ENCODE measurements around the gene EDA.

The EDA gene

DNA sequence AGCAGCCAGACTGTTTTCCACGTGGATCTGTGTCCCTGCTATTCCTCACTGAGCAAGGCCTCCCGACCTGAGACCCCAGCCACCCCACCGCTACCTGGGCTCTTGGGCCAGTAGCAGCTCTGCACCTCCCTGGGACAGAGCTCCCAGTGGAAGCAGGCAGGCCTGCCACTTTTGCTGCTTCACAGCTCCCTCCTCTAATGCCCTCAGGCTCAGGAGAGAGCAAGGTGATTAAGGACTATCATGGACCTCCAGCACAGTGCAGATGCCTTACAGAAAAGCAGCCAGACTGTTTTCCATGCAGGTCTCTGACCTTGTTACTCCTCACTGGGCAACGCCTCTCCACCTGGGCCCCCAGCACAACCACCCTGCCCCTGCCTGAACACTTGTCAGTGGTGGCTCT lies 396.8 kb downstream of the EDA start:
- H3K4me1 ChIP-seq (ENCODE audit: control insufficient read depth, insufficient read depth, low read length) = no peaks in the 10 kb centered on the region
- H3K27ac ChIP-seq (ENCODE audit: insufficient read depth, low read depth, low read length, poor library complexity, severe bottlenecking) = no peak overlapping the region
- no peaks in the 10 kb centered on the region for H3K27me3 ChIP-seq (ENCODE audit: control insufficient read depth, insufficient read depth, low read length, poor library complexity, severe bottlenecking)
- no peak overlapping the region for H3K4me3 ChIP-seq (ENCODE audit: insufficient read depth, low read depth, low read length)
- no peaks in the 10 kb centered on the region for H3K9me3 ChIP-seq (ENCODE audit: control insufficient read depth, low read length)
- H3K36me3 ChIP-seq (ENCODE audit: control insufficient read depth, insufficient read depth, low read length) = no peaks in the 10 kb centered on the region
- 77 to 82% methylated on average over 4 of the region's 4 CpGs for WGBS, 2 experiments

DNA sequence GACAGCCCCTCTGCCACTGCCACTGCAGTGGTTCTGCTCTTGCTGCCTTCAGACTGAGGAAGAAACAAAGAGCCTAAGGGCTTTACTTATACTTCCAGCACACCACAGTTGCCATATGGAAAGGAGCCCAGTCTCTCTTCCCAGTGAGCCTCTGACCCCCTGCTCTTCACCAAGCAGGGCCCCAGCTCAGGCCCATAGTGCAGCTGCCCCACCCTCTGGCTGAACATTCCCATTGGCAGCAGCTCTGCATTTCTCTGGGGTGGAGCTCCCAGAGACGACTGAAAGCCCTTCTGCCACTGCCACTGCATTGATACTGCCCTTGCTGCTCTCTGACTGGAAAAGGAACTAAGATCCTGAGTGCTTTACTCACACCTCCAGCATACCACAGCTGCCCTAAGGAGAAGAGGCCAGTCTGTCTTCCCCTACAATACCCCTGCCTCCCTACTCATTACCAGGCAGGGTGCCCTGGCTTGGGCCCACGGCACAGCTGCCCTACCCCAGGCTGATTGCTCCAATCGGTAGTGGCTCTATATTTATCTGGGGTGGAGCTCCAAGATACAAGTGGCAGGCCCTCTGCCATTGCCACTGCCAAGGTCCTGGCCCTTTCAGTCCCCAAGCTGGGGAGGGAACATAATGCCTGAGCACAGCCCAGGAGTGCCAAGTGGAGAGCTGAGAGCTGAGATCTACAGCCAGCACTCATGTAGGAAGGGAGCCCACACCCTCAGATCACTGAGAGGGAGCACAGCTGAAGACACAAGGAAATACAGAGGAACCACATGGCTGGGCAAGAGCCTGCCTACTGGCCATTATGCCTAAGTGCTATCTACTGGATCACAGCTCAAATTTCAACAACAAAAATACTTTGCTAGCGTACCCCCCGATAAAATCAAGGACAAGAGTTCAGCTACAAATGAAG lies 397.8 kb downstream of the EDA start:
- Histone ChIP-seq H3K9me3 (ENCODE audit: control insufficient read depth, low read length) (no peaks in the 10 kb centered on the region), H3K27ac (ENCODE audit: insufficient read depth, low read depth, low read length, poor library complexity, severe bottlenecking) (no peak overlapping the region), H3K4me3 (ENCODE audit: insufficient read depth, low read depth, low read length) (no peak overlapping the region), H3K4me1 (ENCODE audit: control insufficient read depth, insufficient read depth, low read length) (no peaks in the 10 kb centered on the region), H3K36me3 (ENCODE audit: control insufficient read depth, insufficient read depth, low read length) (no peaks in the 10 kb centered on the region), H3K27me3 (ENCODE audit: control insufficient read depth, insufficient read depth, low read length, poor library complexity, severe bottlenecking) (no peaks in the 10 kb centered on the region)
- WGBS, 2 experiments = 67 to 82% methylated on average over 4 to 5 of the region's 5 CpGs

DNA sequence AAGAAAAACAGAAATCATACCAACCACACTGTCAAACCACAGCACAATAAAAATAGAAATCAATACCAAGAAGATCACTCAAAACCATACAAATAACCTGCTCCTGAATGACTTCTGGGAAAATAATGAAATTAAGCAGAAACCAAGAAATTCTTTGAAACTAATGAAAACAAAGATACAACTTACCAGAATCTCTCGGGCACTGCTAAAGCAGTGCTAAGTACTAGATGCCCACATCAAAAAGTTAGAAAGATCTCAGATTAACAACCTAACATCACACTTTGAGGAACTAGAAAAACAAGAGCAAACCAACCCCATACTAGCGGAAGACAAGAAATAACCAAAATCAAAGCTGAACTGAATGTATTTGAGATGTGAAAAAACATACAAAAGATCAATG lies 400.6 kb downstream of the EDA start:
- WGBS, 2 experiments = 95 to 100% methylated on average over 1 of the region's 2 CpGs
- H3K4me3 ChIP-seq (ENCODE audit: insufficient read depth, low read depth, low read length) = no peak overlapping the region
- H3K4me1 ChIP-seq (ENCODE audit: control insufficient read depth, insufficient read depth, low read length) = no peaks in the 10 kb centered on the region
- no peaks in the 10 kb centered on the region for H3K9me3 ChIP-seq (ENCODE audit: control insufficient read depth, low read length)
- no peaks in the 10 kb centered on the region for H3K27me3 ChIP-seq (ENCODE audit: control insufficient read depth, insufficient read depth, low read length, poor library complexity, severe bottlenecking)
- H3K27ac ChIP-seq (ENCODE audit: insufficient read depth, low read depth, low read length, poor library complexity, severe bottlenecking) = no peak overlapping the region
- H3K36me3 ChIP-seq (ENCODE audit: control insufficient read depth, insufficient read depth, low read length) = no peaks in the 10 kb centered on the region

DNA sequence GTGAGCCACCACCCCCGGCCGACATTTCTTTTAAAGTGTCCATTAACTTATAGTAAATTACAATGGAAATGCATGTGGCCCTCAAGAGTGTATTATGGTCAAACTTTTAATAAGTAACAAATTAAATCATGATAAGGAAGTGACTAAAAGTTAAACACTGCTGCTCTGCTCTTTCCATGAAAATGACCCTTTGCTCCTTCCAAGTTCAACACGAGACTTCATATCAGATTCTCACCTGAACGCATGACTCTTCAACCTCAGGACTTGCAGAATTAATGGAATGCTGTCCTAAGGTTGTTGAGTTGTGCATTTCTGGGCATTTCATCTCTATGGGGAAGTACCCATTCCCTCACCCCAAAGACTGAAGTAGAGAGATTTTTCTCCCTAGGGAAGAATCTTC lies 406.7 kb downstream of the EDA start:
- WGBS, 2 experiments = 87 to 100% methylated on average over 2 of the region's 4 CpGs
- H3K4me1 ChIP-seq (ENCODE audit: control insufficient read depth, insufficient read depth, low read length) = no peaks in the 10 kb centered on the region
- no peaks in the 10 kb centered on the region for H3K27me3 ChIP-seq (ENCODE audit: control insufficient read depth, insufficient read depth, low read length, poor library complexity, severe bottlenecking)
- no peak overlapping the region for H3K27ac ChIP-seq (ENCODE audit: insufficient read depth, low read depth, low read length, poor library complexity, severe bottlenecking)
- no peak overlapping the region for H3K4me3 ChIP-seq (ENCODE audit: insufficient read depth, low read depth, low read length)
- no peaks in the 10 kb centered on the region for H3K9me3 ChIP-seq (ENCODE audit: control insufficient read depth, low read length)
- no peaks in the 10 kb centered on the region for H3K36me3 ChIP-seq (ENCODE audit: control insufficient read depth, insufficient read depth, low read length)

DNA sequence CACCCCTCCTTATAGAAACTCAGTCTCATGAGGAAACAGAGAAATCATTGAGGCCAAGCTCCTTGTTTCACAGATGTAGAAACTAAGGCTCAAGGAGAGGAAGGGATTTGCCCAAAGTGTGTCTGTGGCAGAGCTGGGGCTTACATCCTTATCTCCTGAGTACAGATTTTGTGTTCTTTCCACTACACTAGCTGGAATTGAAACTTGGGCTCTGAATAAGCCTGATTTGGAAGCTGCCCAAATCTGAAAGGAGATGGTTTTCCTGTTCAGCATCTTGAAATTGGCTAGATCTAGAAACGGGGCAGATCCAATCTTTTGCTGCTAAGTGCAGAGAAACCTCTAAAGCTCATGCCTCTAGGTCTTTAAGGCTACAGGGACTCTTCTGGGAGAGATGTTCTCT lies 409.6 kb downstream of the EDA start:
- Histone ChIP-seq H3K36me3 (ENCODE audit: control insufficient read depth, insufficient read depth, low read length) (no peaks in the 10 kb centered on the region), H3K4me3 (ENCODE audit: insufficient read depth, low read depth, low read length) (no peak overlapping the region), H3K27me3 (ENCODE audit: control insufficient read depth, insufficient read depth, low read length, poor library complexity, severe bottlenecking) (no peaks in the 10 kb centered on the region), H3K9me3 (ENCODE audit: control insufficient read depth, low read length) (no peaks in the 10 kb centered on the region), H3K4me1 (ENCODE audit: control insufficient read depth, insufficient read depth, low read length) (no peaks in the 10 kb centered on the region), H3K27ac (ENCODE audit: insufficient read depth, low read depth, low read length, poor library complexity, severe bottlenecking) (no peak overlapping the region)
- 90 to 100% methylated on average over 1 of the region's 1 CpG for WGBS, 2 experiments

DNA sequence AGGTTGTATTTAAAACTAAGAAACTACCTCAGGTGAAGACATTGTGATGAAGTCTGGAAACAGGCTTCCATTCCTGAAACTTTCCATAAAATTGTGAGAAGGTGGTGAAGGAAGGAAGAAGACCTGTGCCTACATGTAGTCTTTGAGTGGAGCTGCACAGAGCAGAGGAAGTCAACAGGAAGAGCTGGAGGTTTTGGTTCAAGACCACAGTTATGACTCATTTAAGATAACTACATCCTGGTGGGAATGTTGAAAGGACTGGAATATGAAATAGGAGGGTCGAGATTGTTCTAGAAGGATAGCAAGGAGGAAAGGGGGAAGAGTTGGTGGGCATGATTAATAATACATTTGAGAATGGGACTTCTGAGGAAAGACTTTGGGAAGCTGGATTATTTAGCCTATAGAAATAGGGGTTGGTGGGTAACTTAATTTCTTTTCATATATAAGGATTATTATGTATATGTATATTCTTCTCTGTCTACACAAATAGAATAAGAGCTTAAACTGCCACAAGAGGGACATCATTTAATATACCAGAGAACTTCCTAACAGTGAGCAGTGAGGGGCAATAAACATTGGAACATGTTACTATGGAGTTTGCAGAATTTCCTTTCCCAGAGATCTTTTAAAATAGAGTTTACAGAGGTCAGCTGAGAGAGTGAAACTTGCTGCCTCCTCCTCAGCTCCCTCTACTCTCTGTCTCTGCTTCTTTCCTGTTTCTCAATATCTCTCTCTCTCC lies 410.4 kb downstream of the EDA start:
- 77 to 94% methylated on average over 1 of the region's 1 CpG for WGBS, 2 experiments
- no peaks in the 10 kb centered on the region for H3K36me3 ChIP-seq (ENCODE audit: control insufficient read depth, insufficient read depth, low read length)
- no peak overlapping the region for H3K4me3 ChIP-seq (ENCODE audit: insufficient read depth, low read depth, low read length)

DNA sequence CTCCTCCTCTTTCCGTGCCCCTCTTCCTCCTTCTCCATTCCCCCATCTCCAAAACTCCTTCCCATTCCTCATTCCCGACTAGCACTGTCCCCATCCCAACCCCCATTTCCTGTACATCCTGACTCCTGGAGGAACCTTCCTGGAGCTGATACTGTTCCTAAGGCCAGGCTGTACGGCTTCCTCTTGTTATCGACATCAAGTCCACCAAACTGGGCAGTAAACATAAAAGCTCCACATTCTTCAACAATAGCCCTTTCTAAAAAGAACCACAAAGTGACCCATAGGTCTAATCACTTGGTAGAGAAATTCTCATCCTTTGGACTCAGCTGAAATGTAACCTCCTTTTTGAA lies 410.9 kb downstream of the EDA start:
- 83 to 85% methylated on average over 4 of the region's 4 CpGs for WGBS, 2 experiments
- Histone ChIP-seq H3K4me1 (ENCODE audit: control insufficient read depth, insufficient read depth, low read length) (no peaks in the 10 kb centered on the region), H3K27me3 (ENCODE audit: control insufficient read depth, insufficient read depth, low read length, poor library complexity, severe bottlenecking) (no peaks in the 10 kb centered on the region), H3K9me3 (ENCODE audit: control insufficient read depth, low read length) (no peaks in the 10 kb centered on the region), H3K27ac (ENCODE audit: insufficient read depth, low read depth, low read length, poor library complexity, severe bottlenecking) (no peak overlapping the region), H3K4me3 (ENCODE audit: insufficient read depth, low read depth, low read length) (no peak overlapping the region), H3K36me3 (ENCODE audit: control insufficient read depth, insufficient read depth, low read length) (no peaks in the 10 kb centered on the region)

More for the DNA sequence above, 410.4 kb downstream of the EDA start:
- no peaks in the 10 kb centered on the region for H3K4me1 ChIP-seq (ENCODE audit: control insufficient read depth, insufficient read depth, low read length)
- no peaks in the 10 kb centered on the region for H3K27me3 ChIP-seq (ENCODE audit: control insufficient read depth, insufficient read depth, low read length, poor library complexity, severe bottlenecking)
- no peak overlapping the region for H3K27ac ChIP-seq (ENCODE audit: insufficient read depth, low read depth, low read length, poor library complexity, severe bottlenecking)
- no peaks in the 10 kb centered on the region for H3K9me3 ChIP-seq (ENCODE audit: control insufficient read depth, low read length)

DNA sequence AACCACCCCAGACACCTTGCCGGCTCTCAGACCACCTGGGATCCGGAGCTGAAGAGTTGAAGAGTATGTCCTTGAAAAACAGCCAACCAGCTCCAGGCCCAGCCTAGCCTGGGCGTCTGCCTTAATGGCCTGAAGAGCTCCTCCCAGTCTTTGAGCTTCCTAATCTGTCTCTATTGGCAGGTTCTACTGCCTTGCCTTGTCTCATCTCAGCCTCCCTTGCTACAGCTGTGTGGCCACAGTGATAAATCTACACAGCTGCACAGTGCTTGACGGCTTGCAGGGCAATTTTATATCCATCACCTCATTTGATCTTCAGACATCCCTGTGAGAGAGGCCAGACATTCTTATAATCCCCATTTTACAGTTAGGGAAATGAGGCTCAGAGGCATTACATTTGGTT lies 413.9 kb downstream of the EDA start:
- H3K36me3 ChIP-seq (ENCODE audit: control insufficient read depth, insufficient read depth, low read length) = no peaks in the 10 kb centered on the region
- WGBS, 2 experiments = 77 to 78% methylated on average over 3 to 4 of the region's 4 CpGs
- H3K27ac ChIP-seq (ENCODE audit: insufficient read depth, low read depth, low read length, poor library complexity, severe bottlenecking) = no peak overlapping the region
- H3K4me1 ChIP-seq (ENCODE audit: control insufficient read depth, insufficient read depth, low read length) = no peaks in the 10 kb centered on the region
- no peak overlapping the region for H3K4me3 ChIP-seq (ENCODE audit: insufficient read depth, low read depth, low read length)
- H3K9me3 ChIP-seq (ENCODE audit: control insufficient read depth, low read length) = no peaks in the 10 kb centered on the region
- no peaks in the 10 kb centered on the region for H3K27me3 ChIP-seq (ENCODE audit: control insufficient read depth, insufficient read depth, low read length, poor library complexity, severe bottlenecking)

DNA sequence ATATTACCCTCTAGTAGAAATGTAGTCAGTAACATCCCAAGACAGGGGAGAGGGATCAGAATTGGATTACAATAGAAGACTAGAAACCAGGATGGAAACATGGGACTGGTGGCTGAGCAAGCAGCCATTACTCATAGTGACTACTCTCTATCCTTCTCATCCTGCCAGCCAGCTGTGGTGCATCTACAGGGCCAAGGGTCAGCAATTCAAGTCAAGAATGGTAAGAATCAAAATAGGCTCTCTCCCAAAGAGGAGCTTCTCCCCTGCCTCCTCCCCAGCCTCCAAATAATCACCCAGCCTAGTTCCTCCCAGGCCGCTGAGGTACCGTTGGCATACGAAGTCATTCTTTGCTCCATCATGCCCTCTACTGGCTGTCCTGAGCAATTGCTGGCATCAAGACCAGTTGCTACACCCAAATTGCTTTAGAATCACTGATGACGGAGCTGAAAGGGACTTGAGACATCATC lies 414.4 kb downstream of the EDA start:
- Histone ChIP-seq H3K4me3 (ENCODE audit: insufficient read depth, low read depth, low read length) (no peak overlapping the region), H3K36me3 (ENCODE audit: control insufficient read depth, insufficient read depth, low read length) (no peaks in the 10 kb centered on the region), H3K27me3 (ENCODE audit: control insufficient read depth, insufficient read depth, low read length, poor library complexity, severe bottlenecking) (no peaks in the 10 kb centered on the region), H3K9me3 (ENCODE audit: control insufficient read depth, low read length) (no peaks in the 10 kb centered on the region), H3K4me1 (ENCODE audit: control insufficient read depth, insufficient read depth, low read length) (no peaks in the 10 kb centered on the region), H3K27ac (ENCODE audit: insufficient read depth, low read depth, low read length, poor library complexity, severe bottlenecking) (no peak overlapping the region)
- WGBS, 2 experiments = 5 to 13% methylated on average over 3 to 4 of the region's 4 CpGs

DNA sequence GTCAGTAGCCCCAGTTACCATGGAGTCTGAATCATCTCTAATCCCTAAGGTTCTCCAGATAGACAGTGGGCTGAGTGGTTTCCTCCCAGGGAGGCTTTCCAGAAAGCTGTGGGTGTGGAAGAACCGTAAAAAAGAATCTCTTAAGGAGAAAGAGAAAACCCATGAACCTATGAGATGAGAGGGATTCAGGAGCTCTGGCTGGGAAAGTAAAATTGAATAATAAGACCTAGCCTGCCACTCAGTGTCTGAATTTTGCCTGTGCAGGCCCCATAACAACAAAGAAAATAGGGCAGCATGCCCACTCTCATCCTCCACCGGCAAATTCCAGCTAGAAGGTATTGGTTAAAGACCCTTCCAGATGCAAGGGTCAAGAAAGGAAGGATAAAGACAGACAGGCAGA lies 416.9 kb downstream of the EDA start:
- whole genome bisulfite sequencing, 2 experiments = 82 to 85% methylated on average over 2 of the region's 2 CpGs
- no peak overlapping the region for H3K27ac ChIP-seq (ENCODE audit: insufficient read depth, low read depth, low read length, poor library complexity, severe bottlenecking)
- no peaks in the 10 kb centered on the region for H3K9me3 ChIP-seq (ENCODE audit: control insufficient read depth, low read length)
- H3K4me1 ChIP-seq (ENCODE audit: control insufficient read depth, insufficient read depth, low read length) = no peaks in the 10 kb centered on the region
- H3K27me3 ChIP-seq (ENCODE audit: control insufficient read depth, insufficient read depth, low read length, poor library complexity, severe bottlenecking) = no peaks in the 10 kb centered on the region
- no peaks in the 10 kb centered on the region for H3K36me3 ChIP-seq (ENCODE audit: control insufficient read depth, insufficient read depth, low read length)
- H3K4me3 ChIP-seq (ENCODE audit: insufficient read depth, low read depth, low read length) = no peak overlapping the region

Measured in ectodermal cell (in vitro differentiated cells).